ENCODE results near the gene RO60.

GRCh38 chr1:193079187-193079586 lies 19.8 kb downstream of the RO60 start:
- TF ChIP-seq CTCF (IDR thresholded peaks at IDR 0.05) (no peak), POLR2A (IDR thresholded peaks at IDR 0.05) (no peak)
